ENCODE measurements around the gene GPR132. TPM values are rescaled to one million over a fixed set of nuclear protein-coding genes. Genes with fewer than 3 reads are reported as not detected.
A peak's percentile ranks its signal among the peaks of the same experiment; 100 is the strongest.

Gene GPR132
- polyA plus RNA-seq, 2 of the 4 experiments (the other 2 are of a cell fraction): 0.18 to 0.19 TPM

DNA sequence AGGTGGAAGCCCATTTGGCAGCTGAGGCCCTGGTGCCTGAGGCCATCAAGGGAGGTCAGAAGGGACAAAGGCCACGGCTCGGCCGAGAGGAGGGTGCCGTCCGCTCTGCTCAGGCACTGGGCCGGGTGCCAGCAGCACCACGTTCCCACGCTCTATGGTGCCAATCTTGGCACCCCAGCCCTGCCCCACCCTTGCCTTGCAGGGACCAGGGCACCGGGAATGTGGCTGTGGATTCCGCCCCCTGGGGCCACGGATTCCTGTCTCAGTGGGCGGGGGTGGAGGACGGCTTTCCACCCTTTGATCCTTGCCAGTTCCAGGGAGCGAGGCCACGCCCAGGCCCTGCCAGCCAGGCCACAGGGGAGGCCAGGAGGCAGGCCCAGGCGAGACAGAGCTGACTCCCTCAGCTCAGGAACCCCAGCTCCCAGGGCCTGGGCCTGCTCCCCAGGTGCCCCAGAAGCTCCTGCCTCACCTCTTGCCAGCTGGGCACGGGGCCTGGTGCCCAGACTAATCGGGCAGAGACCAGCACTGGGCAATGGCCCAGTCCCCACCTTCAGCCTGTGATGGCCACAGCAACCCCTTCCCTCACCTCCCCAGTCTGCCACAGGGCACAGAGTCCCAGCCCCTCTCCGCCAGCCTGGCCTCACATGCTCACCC lies 26.4 kb upstream of the GPR132 start:
- FAIRE-seq (peak; percentile 99), ATAC-seq (peak; percentile 23 to 62), DNase-seq (ENCODE audit: low read depth in 1 of 2, low spot score in 1 of 2) (peak; percentile 93 to 99)
- peak overlapping the region; percentile 98 to 100 for H3K27ac ChIP-seq
- ChIA-PET CTCF (interaction anchor here (0.6 to 9.1 kb wide), 28 partner anchors 12 to 399 kb away, joined by 3 to 132 read pairs (median 6); partner anchors contain the start of genes JAG2 and NUDT14), POLR2A (interaction anchor here (0.7 to 2.4 kb wide), 8 partner anchors 11 to 209 kb away, joined by 3 to 15 read pairs (median 6); partner anchors contain the start of genes BRF1, CDCA4, JAG2 and NUDT14)
- H3K4me1 ChIP-seq: peaks cover 52% of the 10 kb centered on the region
- no peaks in the 10 kb centered on the region for H3K9me3 ChIP-seq
- WGBS (ENCODE audit: missing lambda C conversion rate): 3% methylated on average over 3 of the region's 19 CpGs
- H3K4me2 ChIP-seq: peak overlapping the region; percentile 98
- H3K4me3 ChIP-seq: peak overlapping the region; percentile 92
- peak; percentile 21; the same call in 1 of the 2 replicates for TF ChIP-seq FOSB (CRISPR knock-in tag; IDR thresholded peaks at IDR 0.05)
- TF ChIP-seq POLR2A (IDR thresholded peaks at IDR 0.05; ENCODE audit: low read length): peak; percentile 76
- no peak for TF ChIP-seq FOSL2 (IDR thresholded peaks at IDR 0.05)
- TF ChIP-seq FOSL2 (CRISPR knock-in tag; IDR thresholded peaks at IDR 0.05): peak; percentile 39; the same call in 1 of the 2 replicates
- TF ChIP-seq ZSCAN20 (CRISPR knock-in tag; IDR thresholded peaks at IDR 0.05): no peak
- peak; percentile 50 for TF ChIP-seq ESRRA (IDR thresholded peaks at IDR 0.05; ENCODE audit: borderline replicate concordance, low read length)
- TF ChIP-seq, protein P1, sequence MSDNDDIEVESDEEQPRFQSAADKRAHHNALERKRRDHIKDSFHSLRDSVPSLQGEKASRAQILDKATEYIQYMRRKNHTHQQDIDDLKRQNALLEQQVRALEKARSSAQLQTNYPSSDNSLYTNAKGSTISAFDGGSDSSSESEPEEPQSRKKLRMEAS (IDR thresholded peaks at IDR 0.05): peak; percentile 94
- no peak for TF ChIP-seq EHF (CRISPR knock-in tag; IDR thresholded peaks at IDR 0.05)
- TF ChIP-seq, protein P2, sequence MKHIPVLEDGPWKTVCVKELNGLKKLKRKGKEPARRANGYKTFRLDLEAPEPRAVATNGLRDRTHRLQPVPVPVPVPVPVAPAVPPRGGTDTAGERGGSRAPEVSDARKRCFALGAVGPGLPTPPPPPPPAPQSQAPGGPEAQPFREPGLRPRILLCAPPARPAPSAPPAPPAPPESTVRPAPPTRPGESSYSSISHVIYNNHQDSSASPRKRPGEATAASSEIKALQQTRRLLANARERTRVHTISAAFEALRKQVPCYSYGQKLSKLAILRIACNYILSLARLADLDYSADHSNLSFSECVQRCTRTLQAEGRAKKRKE (CRISPR knock-in tag; IDR thresholded peaks at IDR 0.05; ENCODE audit: low read depth): no peak
- TF ChIP-seq ZFP36 (IDR thresholded peaks at IDR 0.05; ENCODE audit: borderline replicate concordance, partially characterized antibody): no peak
- 0 out of 3 replicates have a peak, but pooled peaks have one; percentile 12 for TF ChIP-seq SMC3 (IDR thresholded peaks at IDR 0.05)
- TF ChIP-seq ZNF302 (CRISPR knock-in tag; IDR thresholded peaks at IDR 0.05): peak; percentile 10; the same call in 1 of the 2 replicates
- TF ChIP-seq, protein P3, sequence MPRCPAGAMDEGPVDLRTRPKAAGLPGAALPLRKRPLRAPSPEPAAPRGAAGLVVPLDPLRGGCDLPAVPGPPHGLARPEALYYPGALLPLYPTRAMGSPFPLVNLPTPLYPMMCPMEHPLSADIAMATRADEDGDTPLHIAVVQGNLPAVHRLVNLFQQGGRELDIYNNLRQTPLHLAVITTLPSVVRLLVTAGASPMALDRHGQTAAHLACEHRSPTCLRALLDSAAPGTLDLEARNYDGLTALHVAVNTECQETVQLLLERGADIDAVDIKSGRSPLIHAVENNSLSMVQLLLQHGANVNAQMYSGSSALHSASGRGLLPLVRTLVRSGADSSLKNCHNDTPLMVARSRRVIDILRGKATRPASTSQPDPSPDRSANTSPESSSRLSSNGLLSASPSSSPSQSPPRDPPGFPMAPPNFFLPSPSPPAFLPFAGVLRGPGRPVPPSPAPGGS (IDR thresholded peaks at IDR 0.05): peak; percentile 77; the same call in 2 of the 3 replicates
- peak; percentile 43; the same call in 1 of the 2 replicates for TF ChIP-seq TFCP2L1 (CRISPR knock-in tag; IDR thresholded peaks at IDR 0.05)
- 0 out of 2 replicates have a peak, but pooled peaks have one; percentile 42 for TF ChIP-seq JUNB (IDR thresholded peaks at IDR 0.05)
- TF ChIP-seq, protein P4, sequence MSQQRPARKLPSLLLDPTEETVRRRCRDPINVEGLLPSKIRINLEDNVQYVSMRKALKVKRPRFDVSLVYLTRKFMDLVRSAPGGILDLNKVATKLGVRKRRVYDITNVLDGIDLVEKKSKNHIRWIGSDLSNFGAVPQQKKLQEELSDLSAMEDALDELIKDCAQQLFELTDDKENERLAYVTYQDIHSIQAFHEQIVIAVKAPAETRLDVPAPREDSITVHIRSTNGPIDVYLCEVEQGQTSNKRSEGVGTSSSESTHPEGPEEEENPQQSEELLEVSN (IDR thresholded peaks at IDR 0.05; ENCODE audit: borderline replicate concordance, low read depth): peak; percentile 63
- no peak for TF ChIP-seq CHD4 (IDR thresholded peaks at IDR 0.05; ENCODE audit: borderline replicate concordance)
- peak; percentile 94 to 98 for TF ChIP-seq JUN (IDR thresholded peaks at IDR 0.05)
- TF ChIP-seq, protein P5, sequence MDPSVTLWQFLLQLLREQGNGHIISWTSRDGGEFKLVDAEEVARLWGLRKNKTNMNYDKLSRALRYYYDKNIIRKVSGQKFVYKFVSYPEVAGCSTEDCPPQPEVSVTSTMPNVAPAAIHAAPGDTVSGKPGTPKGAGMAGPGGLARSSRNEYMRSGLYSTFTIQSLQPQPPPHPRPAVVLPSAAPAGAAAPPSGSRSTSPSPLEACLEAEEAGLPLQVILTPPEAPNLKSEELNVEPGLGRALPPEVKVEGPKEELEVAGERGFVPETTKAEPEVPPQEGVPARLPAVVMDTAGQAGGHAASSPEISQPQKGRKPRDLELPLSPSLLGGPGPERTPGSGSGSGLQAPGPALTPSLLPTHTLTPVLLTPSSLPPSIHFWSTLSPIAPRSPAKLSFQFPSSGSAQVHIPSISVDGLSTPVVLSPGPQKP (IDR thresholded peaks at IDR 0.05; ENCODE audit: low read depth, low read length): no peak
- 0 out of 2 replicates have a peak, but pooled peaks have one; percentile 80 for TF ChIP-seq MAZ (IDR thresholded peaks at IDR 0.05; ENCODE audit: borderline replicate concordance, low read depth, low read length)
- peak; percentile 87 to 91; a peak in 4 of 5 replicates for TF ChIP-seq EP300 (IDR thresholded peaks at IDR 0.05)
- TF ChIP-seq RCOR1 (IDR thresholded peaks at IDR 0.05; ENCODE audit: low read depth, low read length): no peak
- no peak for TF ChIP-seq ZC3H11A (IDR thresholded peaks at IDR 0.05)
- peak; percentile 96 for TF ChIP-seq GATA3 (IDR thresholded peaks at IDR 0.05; ENCODE audit: borderline replicate concordance)
- no peak for TF ChIP-seq HOXA7 (CRISPR knock-in tag; IDR thresholded peaks at IDR 0.05)
- peak in 1 of 2 experiments; percentile 4; a peak in 1 of 4 replicates for TF ChIP-seq CEBPB (IDR thresholded peaks at IDR 0.05)
- no peak; the same call in 1 of the 2 replicates for TF ChIP-seq HEYL (CRISPR knock-in tag; IDR thresholded peaks at IDR 0.05)
- TF ChIP-seq, protein P6, sequence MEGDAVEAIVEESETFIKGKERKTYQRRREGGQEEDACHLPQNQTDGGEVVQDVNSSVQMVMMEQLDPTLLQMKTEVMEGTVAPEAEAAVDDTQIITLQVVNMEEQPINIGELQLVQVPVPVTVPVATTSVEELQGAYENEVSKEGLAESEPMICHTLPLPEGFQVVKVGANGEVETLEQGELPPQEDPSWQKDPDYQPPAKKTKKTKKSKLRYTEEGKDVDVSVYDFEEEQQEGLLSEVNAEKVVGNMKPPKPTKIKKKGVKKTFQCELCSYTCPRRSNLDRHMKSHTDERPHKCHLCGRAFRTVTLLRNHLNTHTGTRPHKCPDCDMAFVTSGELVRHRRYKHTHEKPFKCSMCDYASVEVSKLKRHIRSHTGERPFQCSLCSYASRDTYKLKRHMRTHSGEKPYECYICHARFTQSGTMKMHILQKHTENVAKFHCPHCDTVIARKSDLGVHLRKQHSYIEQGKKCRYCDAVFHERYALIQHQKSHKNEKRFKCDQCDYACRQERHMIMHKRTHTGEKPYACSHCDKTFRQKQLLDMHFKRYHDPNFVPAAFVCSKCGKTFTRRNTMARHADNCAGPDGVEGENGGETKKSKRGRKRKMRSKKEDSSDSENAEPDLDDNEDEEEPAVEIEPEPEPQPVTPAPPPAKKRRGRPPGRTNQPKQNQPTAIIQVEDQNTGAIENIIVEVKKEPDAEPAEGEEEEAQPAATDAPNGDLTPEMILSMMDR (IDR thresholded peaks at IDR 0.05): no peak
- no peak for TF ChIP-seq NR3C1 (IDR thresholded peaks at IDR 0.05)
- TF ChIP-seq POLR2AphosphoS2 (conservative IDR thresholded peaks at IDR 0.05; ENCODE audit: low read length): no peak
- peak; percentile 62 for TF ChIP-seq MYC (IDR thresholded peaks at IDR 0.05; ENCODE audit: borderline replicate concordance, low read length)
- 0 out of 5 replicates have a peak, but pooled peaks of 1 of the 2 experiments have one; percentile 22 for TF ChIP-seq RAD21 (conservative IDR thresholded peaks at IDR 0.05 in 1 of 2, IDR thresholded peaks at IDR 0.05 in 1 of 2)
- peak; percentile 21; the same call in 1 of the 2 replicates for TF ChIP-seq PHF8 (IDR thresholded peaks at IDR 0.05; ENCODE audit: borderline replicate concordance, low read depth)
- TF ChIP-seq, protein P7, sequence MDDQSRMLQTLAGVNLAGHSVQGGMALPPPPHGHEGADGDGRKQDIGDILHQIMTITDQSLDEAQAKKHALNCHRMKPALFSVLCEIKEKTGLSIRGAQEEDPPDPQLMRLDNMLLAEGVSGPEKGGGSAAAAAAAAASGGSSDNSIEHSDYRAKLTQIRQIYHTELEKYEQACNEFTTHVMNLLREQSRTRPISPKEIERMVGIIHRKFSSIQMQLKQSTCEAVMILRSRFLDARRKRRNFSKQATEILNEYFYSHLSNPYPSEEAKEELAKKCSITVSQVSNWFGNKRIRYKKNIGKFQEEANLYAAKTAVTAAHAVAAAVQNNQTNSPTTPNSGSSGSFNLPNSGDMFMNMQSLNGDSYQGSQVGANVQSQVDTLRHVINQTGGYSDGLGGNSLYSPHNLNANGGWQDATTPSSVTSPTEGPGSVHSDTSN (IDR thresholded peaks at IDR 0.05): peak; percentile 73
- no peak for TF ChIP-seq KDM5A (IDR thresholded peaks at IDR 0.05)

Measured in A549 (cell line).